Activated T-helper 1 cell treated with anti-CD3 and anti-CD28 coated beads, Interleukin-12 subunit alpha, Interleukin-12 subunit beta, Interleukin-2, Interleukin-4 antibody, amounts not matched to agents 30 ng/mL and 10 ng/mL and 1 ng/mL, durations not matched to agents 14 hours and 24 hours and 36 hours (primary cell): Measurements from ENCODE around the gene DTD2. TPM values are rescaled to one million over a fixed set of nuclear protein-coding genes. Genes with fewer than 3 reads are reported as not detected.
"Not testable (repeated sequence)": the region's sequence is repeated elsewhere in the genome, so short reads cannot be mapped to it uniquely, and the experiment has no call there.

Source experiments
- DNase-seq: peaks from one replicate; pipeline ENCODE4 v3.0.0; 2021; ENCODE audit warnings: low spot score
- H3K27ac Mint-ChIP-seq: one replicate; pipeline ENCODE4 v1.8.0; 2021; ENCODE audit warnings: mild to moderate bottlenecking, mixed read lengths
- H3K27me3 Mint-ChIP-seq: one replicate; pipeline ENCODE4 v1.8.0; 2022; ENCODE audit warnings: mild to moderate bottlenecking, moderate library complexity, mixed read lengths; ENCODE audit not compliant: insufficient read depth
- H3K36me3 Mint-ChIP-seq: one replicate; pipeline ENCODE4 v1.8.0; 2021; ENCODE audit warnings: low read depth, mixed read lengths
- H3K4me1 Mint-ChIP-seq: one replicate; pipeline ENCODE4 v1.8.0; 2021; ENCODE audit warnings: low read depth, mixed read lengths
- H3K4me3 Mint-ChIP-seq: one replicate; pipeline ENCODE4 v1.8.0; 2021; ENCODE audit warnings: mild to moderate bottlenecking, moderate library complexity, mixed read lengths
- H3K9me3 Mint-ChIP-seq: one replicate; pipeline ENCODE4 v1.8.0; 2021; ENCODE audit warnings: mixed read lengths
- intact Hi-C: fragments of 100-400 bp; cut with micrococcal nuclease; formaldehyde crosslinking; loops from one replicate; pipeline ENCODE4 v1.15.1; 2024
- total RNA-seq: library from RNA; stranded (reverse); gene quantifications from 2 replicates; pipeline ENCODE4 v1.2.3, GENCODE V29; 2022

Gene DTD2
- total RNA-seq, 1 donor from 2014 or later: 29.0 TPM

DNA sequence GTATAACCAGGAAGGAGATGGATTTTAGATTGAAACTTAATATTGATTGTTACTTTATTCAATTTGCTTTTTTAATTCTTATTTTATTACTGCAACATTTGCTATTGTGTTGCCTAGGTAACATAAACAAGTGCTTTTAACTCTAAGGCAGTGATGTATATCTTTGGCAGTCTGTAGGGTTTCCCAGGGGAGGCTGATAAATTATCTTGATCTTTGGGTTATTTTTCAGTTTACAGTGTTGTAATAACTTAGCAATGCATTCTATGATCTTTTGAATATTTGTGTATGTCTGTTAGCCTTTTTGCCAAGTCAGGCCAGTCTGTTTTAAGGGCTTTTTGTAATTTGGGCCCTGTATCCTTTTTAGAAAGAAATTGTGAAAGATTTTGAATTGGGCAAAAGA, 7.8 kb upstream of the DTD2 start:
- H3K27me3 Mint-ChIP-seq: peaks cover 4% of the 10 kb centered on the region
- H3K36me3 Mint-ChIP-seq: no peaks in the 10 kb centered on the region
- intact Hi-C loops: no loop called here
- no peak for DNase-seq
- no peak overlapping the region for H3K27ac Mint-ChIP-seq
- peaks cover 3% of the 10 kb centered on the region for H3K9me3 Mint-ChIP-seq
- H3K4me3 Mint-ChIP-seq: no peak overlapping the region
- no peaks in the 10 kb centered on the region for H3K4me1 Mint-ChIP-seq

DNA sequence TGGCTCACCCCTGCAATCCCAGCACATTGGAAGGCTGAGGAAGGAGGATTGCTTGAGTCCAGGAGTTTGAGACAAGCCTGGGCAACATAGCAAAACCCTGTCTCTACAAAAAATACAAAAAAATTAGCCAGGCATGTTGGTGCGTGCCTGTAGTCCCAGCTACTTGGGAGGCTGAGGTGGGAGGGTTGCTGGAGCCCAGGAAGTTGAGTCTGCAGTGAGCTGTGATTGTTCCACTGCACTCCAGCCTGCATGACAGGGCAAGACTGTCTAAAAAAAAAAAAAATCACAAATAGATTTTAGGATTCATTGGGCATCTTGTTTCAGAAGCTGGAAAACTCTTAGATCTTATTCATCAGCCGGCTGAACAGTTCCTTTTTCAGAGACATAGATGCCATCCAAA, 5.1 kb upstream of the DTD2 start:
- H3K9me3 Mint-ChIP-seq, H3K4me3 Mint-ChIP-seq, DNase-seq, H3K27me3 Mint-ChIP-seq, H3K27ac Mint-ChIP-seq, H3K36me3 Mint-ChIP-seq, intact Hi-C loops: not testable (repeated sequence)
- peaks cover 13% of the 10 kb centered on the region for H3K4me1 Mint-ChIP-seq

DNA sequence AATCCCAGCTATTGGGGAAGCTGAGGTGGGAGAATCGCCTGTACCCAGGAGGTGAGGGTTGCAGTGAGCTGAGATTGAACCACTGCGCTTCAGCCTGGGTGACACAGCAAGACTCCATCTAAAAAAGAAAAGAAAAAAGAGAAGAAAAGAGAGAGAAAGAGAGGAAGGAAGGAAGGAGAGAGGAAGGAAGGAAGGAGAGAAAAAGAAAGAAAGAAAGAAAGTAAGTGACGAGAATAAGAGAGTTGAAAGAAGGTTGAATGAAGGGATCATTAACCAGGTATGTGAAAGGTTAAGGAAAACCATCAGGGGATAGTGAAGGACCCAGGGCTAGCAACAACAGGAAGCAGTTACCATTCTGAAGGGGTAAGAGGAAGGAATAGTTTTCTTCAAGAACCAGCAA, 4.2 kb upstream of the DTD2 start:
- Mint-ChIP-seq H3K27me3 (peaks cover 2% of the 10 kb centered on the region), H3K4me1 (peaks cover 19% of the 10 kb centered on the region), H3K36me3 (peaks cover 1% of the 10 kb centered on the region), H3K9me3 (no peaks in the 10 kb centered on the region), H3K4me3 (no peak overlapping the region), H3K27ac (no peak overlapping the region)
- intact Hi-C loops: no loop called here
- no peak for DNase-seq

DNA sequence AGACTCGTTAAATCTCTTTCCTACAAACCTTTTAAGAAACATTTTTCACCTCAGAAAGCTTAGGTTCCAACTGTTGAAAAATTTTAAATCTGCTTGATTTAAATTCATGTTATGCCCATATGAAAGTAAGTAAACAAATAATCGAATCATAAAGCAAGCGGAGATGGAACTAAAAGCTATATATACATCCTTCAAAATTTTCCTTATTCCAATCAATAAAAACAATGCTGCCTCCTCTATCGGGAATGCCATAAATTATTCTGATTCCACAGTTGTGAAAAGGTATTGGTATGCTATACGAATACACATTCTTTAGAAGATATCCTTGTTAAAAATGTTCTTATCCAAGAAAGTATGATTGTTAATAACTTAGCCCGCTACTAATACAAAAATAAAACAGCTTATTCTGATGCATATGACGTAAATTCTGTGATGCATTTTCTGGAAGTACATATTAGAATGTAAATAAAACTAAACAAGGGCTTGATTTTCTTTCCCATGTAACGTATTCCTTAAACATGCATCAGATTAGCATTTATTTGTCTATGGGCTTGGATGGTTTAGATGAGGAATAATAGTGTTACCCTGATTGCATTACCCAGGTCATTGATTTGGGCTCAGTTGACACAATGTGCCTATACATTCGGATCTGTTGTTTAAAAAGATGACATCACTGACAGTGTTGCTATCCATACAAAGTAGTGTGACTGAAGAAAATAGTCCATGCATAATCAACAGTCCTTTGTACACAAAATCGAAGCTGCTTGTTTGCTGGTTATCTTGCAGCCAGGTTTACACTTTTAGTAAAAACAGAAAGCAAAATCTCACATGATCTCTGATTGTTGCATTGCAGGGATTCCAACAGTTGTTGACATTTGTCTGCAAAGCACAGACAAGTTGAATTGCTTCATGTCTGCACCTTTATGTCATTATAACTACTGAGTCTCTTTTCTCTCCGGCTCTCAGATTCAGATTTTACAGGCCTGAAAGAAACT, 656 bp upstream of the DTD2 start:
- Mint-ChIP-seq H3K36me3 (peaks cover 7% of the 10 kb centered on the region), H3K27ac (peak overlapping the region; percentile 95), H3K27me3 (peaks cover 2% of the 10 kb centered on the region), H3K9me3 (no peaks in the 10 kb centered on the region), H3K4me3 (peak overlapping the region; percentile 96), H3K4me1 (peaks cover 43% of the 10 kb centered on the region)
- no peak for DNase-seq
- intact Hi-C loops: loop anchor here (1.0 to 10.0 kb wide), 12 partner anchors 38 to 899 kb away; partner anchors contain the start of genes G2E3, HEATR5A, NUBPL and RNU6-7

DNA sequence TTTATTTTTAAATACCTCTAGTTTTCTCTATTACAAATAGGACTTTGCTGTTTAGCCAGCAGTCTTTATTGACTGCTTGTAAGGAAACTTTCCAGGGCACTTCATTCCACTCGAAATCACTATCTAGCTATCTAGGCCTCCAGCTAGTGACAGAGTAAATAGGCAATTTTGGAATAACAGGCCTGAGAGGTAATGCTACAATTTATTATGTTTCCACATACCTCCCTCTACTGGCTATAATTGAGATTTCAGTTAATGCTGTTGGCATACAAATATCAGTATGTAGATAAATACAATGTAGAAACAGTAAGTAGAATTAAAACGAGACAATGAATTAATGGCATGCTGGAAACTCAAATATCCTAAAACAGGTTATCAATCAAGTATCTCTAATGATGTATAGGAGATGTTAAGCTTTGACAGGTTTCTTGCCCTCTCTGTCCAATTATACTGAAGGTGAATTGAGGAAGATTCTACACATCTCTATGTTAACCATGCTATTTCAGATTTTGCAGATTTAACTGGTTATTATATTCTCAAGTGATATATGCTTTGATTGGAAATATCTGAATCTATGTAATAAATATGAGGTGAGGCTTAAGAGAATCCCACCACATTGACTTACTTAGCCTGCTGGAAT, 7.2 kb downstream of the DTD2 start:
- Mint-ChIP-seq H3K36me3 (peaks cover 36% of the 10 kb centered on the region), H3K27ac (no peak overlapping the region), H3K4me3 (no peak overlapping the region), H3K27me3 (no peaks in the 10 kb centered on the region), H3K9me3 (no peaks in the 10 kb centered on the region), H3K4me1 (peaks cover 13% of the 10 kb centered on the region)
- no peak for DNase-seq
- intact Hi-C loops: loop anchor here (10.0 kb wide), 2 partner anchors 325 to 485 kb away; no protein-coding TSS in a partner anchor

DNA sequence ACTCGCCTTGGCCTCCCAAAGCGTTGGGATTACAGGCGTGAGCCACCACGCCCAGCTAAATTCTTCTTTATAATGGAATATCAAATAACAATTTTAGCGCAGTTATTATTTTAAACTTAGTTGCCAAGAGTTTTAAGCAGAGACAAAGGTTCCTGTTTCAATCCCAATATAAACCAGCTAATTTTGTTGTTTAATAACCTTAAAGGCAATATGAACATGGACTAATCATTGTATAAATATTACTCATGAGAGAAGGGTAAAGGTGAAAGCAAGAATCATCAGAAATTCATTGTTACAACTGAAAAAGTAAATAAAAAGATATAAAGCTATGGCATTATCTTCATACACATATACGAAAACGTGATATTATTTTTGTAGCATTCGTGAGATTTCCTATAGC, 8.2 kb downstream of the DTD2 start:
- peaks cover 37% of the 10 kb centered on the region for H3K36me3 Mint-ChIP-seq
- no peak for DNase-seq
- no peak overlapping the region for H3K27ac Mint-ChIP-seq
- intact Hi-C loops: no loop called here
- no peaks in the 10 kb centered on the region for H3K27me3 Mint-ChIP-seq
- H3K4me1 Mint-ChIP-seq: peaks cover 3% of the 10 kb centered on the region
- peaks cover 1% of the 10 kb centered on the region for H3K9me3 Mint-ChIP-seq
- H3K4me3 Mint-ChIP-seq: no peak overlapping the region

DNA sequence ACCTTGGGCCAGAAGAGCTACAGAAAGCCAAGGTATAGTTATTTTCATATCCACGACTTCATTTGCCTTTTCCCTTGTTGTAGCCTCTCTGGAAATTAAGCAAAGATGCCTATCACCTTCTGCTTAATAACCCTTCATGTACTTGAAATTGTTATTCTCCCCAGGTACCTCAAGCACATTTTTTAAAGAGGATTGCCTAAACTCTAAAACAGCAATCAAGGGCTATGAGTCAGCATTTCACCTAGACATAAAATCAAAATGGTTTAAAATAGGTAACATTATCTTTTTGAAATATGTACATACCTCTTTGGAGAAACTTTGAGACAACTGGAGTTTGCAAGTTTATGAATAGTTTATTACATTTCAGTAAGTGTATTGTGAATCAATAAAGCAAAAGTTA, 11.6 kb downstream of the DTD2 start:
- intact Hi-C loops: no loop called here
- Mint-ChIP-seq H3K36me3 (peaks cover 24% of the 10 kb centered on the region), H3K4me3 (no peak overlapping the region), H3K4me1 (no peaks in the 10 kb centered on the region), H3K9me3 (peaks cover 4% of the 10 kb centered on the region), H3K27me3 (no peaks in the 10 kb centered on the region), H3K27ac (no peak overlapping the region)
- no peak for DNase-seq

DNA sequence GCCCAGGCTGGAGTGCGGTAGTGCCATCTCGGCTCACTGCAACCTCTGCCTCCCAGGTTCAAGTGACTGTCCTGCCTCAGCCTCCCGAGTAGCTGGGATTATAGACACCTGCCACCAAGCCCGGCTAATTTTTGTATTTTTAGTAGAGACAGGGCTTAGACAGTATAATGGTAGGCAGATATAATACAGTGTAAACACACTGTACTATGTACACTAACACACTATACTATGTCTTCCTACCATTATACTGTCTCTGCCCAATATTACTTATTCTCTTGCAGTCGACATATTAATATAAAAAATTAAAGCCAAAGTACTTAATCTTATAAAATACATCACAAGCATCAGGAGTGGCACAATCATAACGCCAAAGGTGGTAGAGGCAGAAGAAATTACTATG, 15.0 kb downstream of the DTD2 start:
- Mint-ChIP-seq H3K4me1 (no peaks in the 10 kb centered on the region), H3K9me3 (peaks cover 4% of the 10 kb centered on the region), H3K27ac (no peak overlapping the region), H3K27me3 (no peaks in the 10 kb centered on the region), H3K36me3 (peaks cover 10% of the 10 kb centered on the region), H3K4me3 (no peak overlapping the region)
- intact Hi-C loops: no loop called here
- DNase-seq: no peak

DNA sequence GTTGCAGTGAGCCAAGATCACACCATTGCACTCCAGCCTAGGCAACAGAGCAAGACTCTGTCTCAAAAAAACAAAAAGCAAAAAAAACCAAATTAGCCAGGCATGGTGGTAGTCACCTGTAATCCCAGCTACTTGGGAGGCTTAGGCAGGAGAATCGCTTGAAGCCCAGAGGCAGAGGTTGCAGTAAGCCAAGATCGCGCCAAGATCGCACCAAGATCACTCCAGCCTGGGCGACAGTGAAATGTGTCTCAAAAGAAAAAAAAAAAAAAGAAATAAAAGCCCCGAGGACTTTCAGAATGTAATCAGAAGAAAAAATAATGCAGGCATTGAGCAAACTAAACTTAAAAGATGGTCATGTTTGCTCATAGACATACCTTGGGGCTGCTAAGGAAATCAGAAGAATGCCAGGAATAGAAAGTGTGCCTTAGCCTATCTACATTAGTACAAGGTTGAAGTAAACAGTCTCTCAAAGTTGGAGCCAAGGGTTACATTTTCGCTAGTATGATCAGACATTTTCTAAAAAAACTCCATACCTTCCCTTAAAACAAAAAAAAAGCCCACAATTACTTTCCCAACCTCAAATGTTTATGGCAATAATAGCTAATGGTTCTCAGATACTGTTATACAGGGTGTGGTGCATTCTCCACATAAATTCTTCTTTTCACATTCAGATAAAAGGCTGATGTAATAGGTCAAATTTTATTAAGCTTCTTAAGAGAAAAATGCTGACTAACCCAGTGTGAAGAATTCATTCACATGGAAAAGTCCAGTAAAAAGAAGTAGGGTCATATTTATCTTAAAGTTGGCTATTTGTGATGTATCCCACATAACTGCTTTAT, 15.8 kb downstream of the DTD2 start:
- H3K27me3 Mint-ChIP-seq: no peaks in the 10 kb centered on the region
- H3K9me3 Mint-ChIP-seq: peaks cover 4% of the 10 kb centered on the region
- peaks cover 10% of the 10 kb centered on the region for H3K36me3 Mint-ChIP-seq
- H3K27ac Mint-ChIP-seq: no peak overlapping the region
- no peaks in the 10 kb centered on the region for H3K4me1 Mint-ChIP-seq
- H3K4me3 Mint-ChIP-seq: no peak overlapping the region
- intact Hi-C loops: no loop called here
- no peak for DNase-seq

DNA sequence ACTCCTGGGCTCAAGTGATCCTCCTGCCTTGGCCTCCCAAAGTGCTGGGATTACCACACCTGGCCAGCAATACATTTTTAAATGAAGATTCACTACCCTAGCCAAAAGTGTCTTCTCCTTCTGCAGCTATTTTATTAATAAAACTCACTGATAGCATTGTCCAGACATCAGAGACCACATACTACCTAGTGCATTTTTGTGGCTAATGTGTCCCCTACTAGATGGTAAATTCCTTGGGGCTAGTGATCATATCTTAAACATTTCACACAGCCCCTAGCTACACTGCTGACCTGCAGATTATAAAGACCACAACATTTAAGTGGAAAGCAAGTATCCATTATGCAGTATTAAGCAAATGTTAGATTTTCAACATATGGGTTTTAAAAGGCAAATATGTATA, 17.0 kb downstream of the DTD2 start:
- H3K9me3 Mint-ChIP-seq: peaks cover 4% of the 10 kb centered on the region
- no peak overlapping the region for H3K4me3 Mint-ChIP-seq
- no peaks in the 10 kb centered on the region for H3K4me1 Mint-ChIP-seq
- H3K27ac Mint-ChIP-seq: no peak overlapping the region
- no peak for DNase-seq
- intact Hi-C loops: no loop called here
- H3K27me3 Mint-ChIP-seq: no peaks in the 10 kb centered on the region
- H3K36me3 Mint-ChIP-seq: peaks cover 3% of the 10 kb centered on the region

DNA sequence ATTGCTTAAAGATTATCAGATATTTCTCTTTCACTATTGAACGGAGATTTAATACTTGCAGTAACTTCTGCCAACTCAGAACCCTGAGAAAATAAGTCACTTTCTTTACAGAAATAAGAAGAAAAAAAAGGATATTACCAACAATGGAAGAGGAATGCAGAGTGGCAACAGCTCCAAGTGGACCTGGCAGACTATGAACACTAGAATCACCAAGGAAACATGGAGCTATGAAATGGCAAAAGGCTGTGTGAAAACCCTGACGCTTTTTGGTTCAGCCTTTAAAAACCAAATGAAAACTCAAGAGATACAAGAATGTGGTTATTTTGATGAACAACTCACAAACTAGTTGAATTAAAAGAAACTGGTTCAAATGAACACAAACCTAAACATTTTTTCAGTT, 17.7 kb downstream of the DTD2 start:
- peaks cover 3% of the 10 kb centered on the region for H3K36me3 Mint-ChIP-seq
- H3K27me3 Mint-ChIP-seq: no peaks in the 10 kb centered on the region
- H3K27ac Mint-ChIP-seq: no peak overlapping the region

DNA sequence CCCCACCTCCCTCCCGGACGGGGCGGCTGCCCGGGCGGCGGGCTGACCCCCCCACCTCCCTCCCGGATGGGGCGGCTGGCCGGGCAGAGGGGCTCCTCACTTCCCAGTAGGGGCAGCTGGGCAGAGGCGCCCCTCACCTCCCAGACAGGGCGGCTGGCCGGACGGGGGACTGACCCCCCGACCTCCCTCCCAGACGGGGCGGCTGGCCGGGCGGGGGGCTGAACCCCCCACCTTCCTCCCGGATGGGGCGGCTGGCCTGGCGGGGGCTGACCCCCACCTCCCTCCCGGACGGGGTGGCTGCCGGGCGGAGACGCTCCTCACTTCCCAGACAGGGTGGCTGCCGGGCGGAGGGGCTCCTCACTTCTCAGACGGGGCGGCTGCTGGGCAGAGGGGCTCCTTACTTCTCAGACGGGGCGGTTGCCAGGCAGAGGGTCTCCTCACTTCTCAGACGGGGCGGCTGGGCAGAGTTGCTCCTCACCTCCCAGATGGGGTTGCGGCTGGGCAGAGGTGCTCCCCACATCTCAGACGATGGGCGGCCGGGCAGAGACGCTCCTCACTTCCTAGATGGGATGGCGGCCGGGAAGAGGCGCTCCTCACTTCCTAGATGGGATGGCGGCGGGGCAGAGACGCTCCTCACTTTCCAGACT, 20.1 kb downstream of the DTD2 start:
- H3K4me1 Mint-ChIP-seq: not testable (repeated sequence)

More for the DNA sequence above, 17.7 kb downstream of the DTD2 start:
- H3K4me3 Mint-ChIP-seq: no peak overlapping the region
- no peak for DNase-seq
- intact Hi-C loops: no loop called here
- H3K9me3 Mint-ChIP-seq: peaks cover 4% of the 10 kb centered on the region
- H3K4me1 Mint-ChIP-seq: no peaks in the 10 kb centered on the region

More for the DNA sequence above, 20.1 kb downstream of the DTD2 start:
- H3K27ac Mint-ChIP-seq, DNase-seq, H3K9me3 Mint-ChIP-seq, intact Hi-C loops, H3K36me3 Mint-ChIP-seq, H3K27me3 Mint-ChIP-seq, H3K4me3 Mint-ChIP-seq: not testable (repeated sequence)
